Measurements from ENCODE around the gene TULP3.
A peak's percentile ranks its signal among the peaks of the same experiment; 100 is the strongest.
"Not testable (repeated sequence)": the region's sequence is repeated elsewhere in the genome, so short reads cannot be mapped to it uniquely, and the experiment has no call there.

Gene TULP3

GRCh38 chr12:2858944-2859421, 31.7 kb upstream of the TULP3 start:
- H3K27ac ChIP-seq (ENCODE audit: insufficient read depth in 1 of 2, low read depth in 1 of 2, low read length in 2 of 2, poor library complexity in 1 of 2, severe bottlenecking in 2 of 2), result no peak overlapping the region
- POLR2A ChIA-PET, result no interaction called here
- no peak for DNase-seq
- H3K36me3 ChIP-seq (ENCODE audit: control insufficient read depth in 4 of 4, insufficient read depth in 4 of 4, low read length in 3 of 4), result peaks cover 5 to 49% (median 25%) of the 10 kb centered on the region in 4 experiments
- no peaks in the 10 kb centered on the region for H3K27me3 ChIP-seq (replicated peaks in 2 of 5; ENCODE audit: control insufficient read depth in 4 of 5, insufficient read depth in 5 of 5, low read length in 4 of 5)
- no peak overlapping the region for H3K4me3 ChIP-seq (ENCODE audit: control insufficient read depth in 1 of 7, extremely low read depth in 1 of 7, insufficient read depth in 4 of 7, low read depth in 2 of 7, low read length in 6 of 7)
- CTCF ChIA-PET, result no interaction called here
- H3K9me3 ChIP-seq (ENCODE audit: control extremely low read depth in 1 of 5, control insufficient read depth in 4 of 5, insufficient read depth in 2 of 5, low read depth in 1 of 5, low read length in 4 of 5), result no peaks in the 10 kb centered on the region
- no peaks in the 10 kb centered on the region for H3K4me1 ChIP-seq (ENCODE audit: control extremely low read depth in 1 of 4, control insufficient read depth in 4 of 4, insufficient read depth in 4 of 4, low read length in 3 of 4)
- 95% methylated on average over 9 of the region's 12 CpGs for WGBS (ENCODE audit: insufficient coverage)

GRCh38 chr12:2860170-2860569, 30.5 kb upstream of the TULP3 start:
- no peaks in the 10 kb centered on the region for H3K9me3 ChIP-seq (ENCODE audit: control extremely low read depth in 1 of 5, control insufficient read depth in 4 of 5, insufficient read depth in 2 of 5, low read depth in 1 of 5, low read length in 4 of 5)
- H3K4me3 ChIP-seq (ENCODE audit: control insufficient read depth in 1 of 7, extremely low read depth in 1 of 7, insufficient read depth in 4 of 7, low read depth in 2 of 7, low read length in 6 of 7), result no peak overlapping the region
- no peak overlapping the region for H3K27ac ChIP-seq (ENCODE audit: insufficient read depth in 1 of 2, low read depth in 1 of 2, low read length in 2 of 2, poor library complexity in 1 of 2, severe bottlenecking in 2 of 2)
- H3K36me3 ChIP-seq (ENCODE audit: control insufficient read depth in 4 of 4, insufficient read depth in 4 of 4, low read length in 3 of 4), result peaks cover 10 to 57% (median 34%) of the 10 kb centered on the region in 4 experiments
- CTCF ChIA-PET, result interaction anchor here (1.6 kb wide), 1 partner anchor 81 kb away, joined by 3 read pairs; no protein-coding TSS in a partner anchor
- H3K4me1 ChIP-seq (ENCODE audit: control extremely low read depth in 1 of 4, control insufficient read depth in 4 of 4, insufficient read depth in 4 of 4, low read length in 3 of 4), result no peaks in the 10 kb centered on the region
- no peaks in the 10 kb centered on the region for H3K27me3 ChIP-seq (replicated peaks in 2 of 5; ENCODE audit: control insufficient read depth in 4 of 5, insufficient read depth in 5 of 5, low read length in 4 of 5)
- no peak for DNase-seq
- POLR2A ChIA-PET, result no interaction called here

DNA sequence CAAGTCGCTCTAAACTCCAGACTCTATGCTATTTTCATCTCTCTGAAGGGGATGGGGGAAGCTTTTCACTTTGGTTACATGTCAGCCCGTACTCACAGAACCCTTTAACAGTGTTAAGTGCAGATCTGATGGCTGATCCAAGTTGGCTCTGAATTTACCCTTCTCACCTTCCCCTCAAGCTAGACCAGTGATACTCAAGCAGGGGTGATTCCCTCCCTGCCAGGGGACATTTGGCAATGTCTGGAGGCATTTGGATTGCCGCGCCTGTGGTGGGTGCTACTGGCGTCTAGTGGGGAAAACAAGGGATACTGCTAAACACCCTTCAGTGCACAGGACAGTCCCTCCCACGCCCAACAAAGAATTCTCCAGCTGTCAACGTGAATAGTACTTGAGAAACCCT, 27.8 kb upstream of the TULP3 start:
- Histone ChIP-seq H3K36me3 (ENCODE audit: control insufficient read depth in 4 of 4, insufficient read depth in 4 of 4, low read length in 3 of 4) (peaks cover 17 to 73% (median 45%) of the 10 kb centered on the region in 4 experiments), H3K4me3 (ENCODE audit: control insufficient read depth in 1 of 7, extremely low read depth in 1 of 7, insufficient read depth in 4 of 7, low read depth in 2 of 7, low read length in 6 of 7) (no peak overlapping the region), H3K4me1 (ENCODE audit: control extremely low read depth in 1 of 4, control insufficient read depth in 4 of 4, insufficient read depth in 4 of 4, low read length in 3 of 4) (no peaks in the 10 kb centered on the region), H3K9me3 (ENCODE audit: control extremely low read depth in 1 of 5, control insufficient read depth in 4 of 5, insufficient read depth in 2 of 5, low read depth in 1 of 5, low read length in 4 of 5) (no peaks in the 10 kb centered on the region), H3K27me3 (replicated peaks in 2 of 5; ENCODE audit: control insufficient read depth in 4 of 5, insufficient read depth in 5 of 5, low read length in 4 of 5) (no peaks in the 10 kb centered on the region), H3K27ac (ENCODE audit: insufficient read depth in 1 of 2, low read depth in 1 of 2, low read length in 2 of 2, poor library complexity in 1 of 2, severe bottlenecking in 2 of 2) (no peak overlapping the region)
- CTCF ChIA-PET, result interaction anchor here (1.0 to 3.7 kb wide), 2 partner anchors 9 to 10 kb away, joined by 3 to 15 read pairs; no protein-coding TSS in a partner anchor
- no peak for DNase-seq
- WGBS (ENCODE audit: insufficient coverage), result 95% methylated on average over 6 of the region's 7 CpGs
- POLR2A ChIA-PET, result no interaction called here

DNA sequence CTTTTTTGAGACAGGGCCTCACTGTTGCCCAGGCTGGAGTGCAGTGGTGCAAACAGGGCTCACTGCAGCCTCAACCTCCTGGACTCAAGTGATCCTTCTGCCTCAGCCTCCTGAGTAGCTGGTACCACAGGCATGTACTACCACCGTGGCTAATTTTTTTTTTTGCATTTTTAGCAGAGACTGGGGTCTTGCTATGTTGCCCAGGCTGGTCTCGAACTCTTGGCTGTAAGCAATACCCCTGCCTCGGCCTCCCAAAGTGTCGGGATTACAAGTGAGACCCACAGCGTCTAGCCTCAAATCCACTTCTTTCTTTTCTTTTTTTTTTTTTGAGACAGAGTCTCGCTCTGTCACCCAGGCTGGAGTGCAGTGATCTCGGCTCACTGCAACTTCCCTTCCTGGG, 27.3 kb upstream of the TULP3 start:
- CTCF ChIA-PET, result interaction anchor here (0.9 to 3.7 kb wide), 3 partner anchors 9 to 21 kb away, joined by 3 to 15 read pairs (median 3); no protein-coding TSS in a partner anchor
- H3K27ac ChIP-seq (ENCODE audit: insufficient read depth in 1 of 2, low read depth in 1 of 2, low read length in 2 of 2, poor library complexity in 1 of 2, severe bottlenecking in 2 of 2); DNase-seq; H3K27me3 ChIP-seq (replicated peaks in 2 of 5; ENCODE audit: control insufficient read depth in 4 of 5, insufficient read depth in 5 of 5, low read length in 4 of 5); H3K9me3 ChIP-seq (ENCODE audit: control extremely low read depth in 1 of 5, control insufficient read depth in 4 of 5, insufficient read depth in 2 of 5, low read depth in 1 of 5, low read length in 4 of 5); POLR2A ChIA-PET; H3K4me3 ChIP-seq (ENCODE audit: control insufficient read depth in 1 of 7, extremely low read depth in 1 of 7, insufficient read depth in 4 of 7, low read depth in 2 of 7, low read length in 6 of 7); H3K4me1 ChIP-seq (ENCODE audit: control extremely low read depth in 1 of 4, control insufficient read depth in 4 of 4, insufficient read depth in 4 of 4, low read length in 3 of 4): not testable (repeated sequence)
- H3K36me3 ChIP-seq (ENCODE audit: control insufficient read depth in 4 of 4, insufficient read depth in 4 of 4, low read length in 3 of 4), result peaks cover 17 to 73% (median 46%) of the 10 kb centered on the region in 4 experiments
- WGBS (ENCODE audit: insufficient coverage), result 92% methylated on average over 7 of the region's 7 CpGs

DNA sequence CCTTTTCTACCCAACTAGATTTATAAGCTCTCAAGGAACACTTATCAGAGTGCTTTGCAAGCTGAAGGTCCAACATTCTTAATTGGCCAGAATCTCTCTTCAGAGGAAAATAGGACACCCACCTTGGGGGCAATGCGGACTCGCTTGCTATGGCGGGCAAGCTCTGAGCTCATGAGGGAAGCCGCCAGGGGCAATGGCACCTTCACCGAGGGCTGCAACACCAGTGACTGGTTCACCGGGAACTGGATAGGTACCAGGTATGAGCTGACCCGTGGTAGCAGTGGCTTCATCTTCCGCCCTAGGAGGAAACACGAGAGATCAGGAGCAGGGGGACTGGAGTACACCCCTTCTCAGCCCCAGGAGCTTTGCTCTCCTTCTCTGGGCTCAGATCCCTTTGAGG, 26.5 kb upstream of the TULP3 start:
- H3K27ac ChIP-seq (ENCODE audit: insufficient read depth in 1 of 2, low read depth in 1 of 2, low read length in 2 of 2, poor library complexity in 1 of 2, severe bottlenecking in 2 of 2), result no peak overlapping the region
- peaks cover 17 to 73% (median 43%) of the 10 kb centered on the region in 4 experiments for H3K36me3 ChIP-seq (ENCODE audit: control insufficient read depth in 4 of 4, insufficient read depth in 4 of 4, low read length in 3 of 4)
- no peaks in the 10 kb centered on the region for H3K27me3 ChIP-seq (replicated peaks in 2 of 5; ENCODE audit: control insufficient read depth in 4 of 5, insufficient read depth in 5 of 5, low read length in 4 of 5)
- no peaks in the 10 kb centered on the region for H3K4me1 ChIP-seq (ENCODE audit: control extremely low read depth in 1 of 4, control insufficient read depth in 4 of 4, insufficient read depth in 4 of 4, low read length in 3 of 4)
- WGBS (ENCODE audit: insufficient coverage), result 98% methylated on average over 9 of the region's 9 CpGs
- H3K9me3 ChIP-seq (ENCODE audit: control extremely low read depth in 1 of 5, control insufficient read depth in 4 of 5, insufficient read depth in 2 of 5, low read depth in 1 of 5, low read length in 4 of 5), result no peaks in the 10 kb centered on the region
- ChIA-PET CTCF (interaction anchor here (0.9 to 3.7 kb wide), 4 partner anchors 10 to 66 kb away, joined by 3 to 15 read pairs (median 4); no protein-coding TSS in a partner anchor), POLR2A (no interaction called here)
- no peak for DNase-seq
- no peak overlapping the region for H3K4me3 ChIP-seq (ENCODE audit: control insufficient read depth in 1 of 7, extremely low read depth in 1 of 7, insufficient read depth in 4 of 7, low read depth in 2 of 7, low read length in 6 of 7)

DNA sequence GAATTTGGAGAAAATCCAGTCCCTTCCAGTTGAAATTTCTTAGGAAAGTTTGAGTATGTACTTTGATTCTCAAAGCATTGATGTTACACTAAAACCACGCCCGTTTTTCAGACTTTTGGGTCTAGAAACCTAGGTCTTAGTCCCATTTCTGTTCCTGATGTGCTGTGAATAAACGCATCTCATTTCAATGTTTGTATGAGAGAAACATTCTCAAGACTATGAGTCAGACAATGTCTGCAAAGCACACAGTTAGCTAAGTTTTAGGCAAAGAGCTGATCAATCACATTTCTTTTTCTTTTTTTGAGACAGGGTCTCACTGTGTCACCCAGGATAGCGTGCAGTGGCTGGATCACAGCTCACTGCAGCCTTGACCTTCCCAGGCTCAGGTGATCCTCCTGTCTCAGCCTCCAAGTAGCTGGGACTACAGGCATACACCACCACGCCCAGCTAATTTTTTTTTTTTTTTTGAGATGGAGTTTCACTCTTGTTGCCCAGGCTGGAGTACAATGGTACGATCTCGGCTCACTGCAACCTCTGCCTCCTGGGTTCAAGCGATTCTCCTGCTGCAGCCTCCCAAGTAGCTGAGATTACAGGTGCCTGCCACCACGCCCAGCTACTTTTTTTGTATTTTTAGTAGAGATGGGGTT, 21.6 kb upstream of the TULP3 start:
- DNase-seq; H3K27ac ChIP-seq (ENCODE audit: insufficient read depth in 1 of 2, low read depth in 1 of 2, low read length in 2 of 2, poor library complexity in 1 of 2, severe bottlenecking in 2 of 2); H3K4me3 ChIP-seq (ENCODE audit: control insufficient read depth in 1 of 7, extremely low read depth in 1 of 7, insufficient read depth in 4 of 7, low read depth in 2 of 7, low read length in 6 of 7); H3K27me3 ChIP-seq (replicated peaks in 2 of 5; ENCODE audit: control insufficient read depth in 4 of 5, insufficient read depth in 5 of 5, low read length in 4 of 5); POLR2A ChIA-PET; H3K9me3 ChIP-seq (ENCODE audit: control extremely low read depth in 1 of 5, control insufficient read depth in 4 of 5, insufficient read depth in 2 of 5, low read depth in 1 of 5, low read length in 4 of 5); H3K4me1 ChIP-seq (ENCODE audit: control extremely low read depth in 1 of 4, control insufficient read depth in 4 of 4, insufficient read depth in 4 of 4, low read length in 3 of 4): not testable (repeated sequence)
- 92% methylated on average over 4 of the region's 9 CpGs for WGBS (ENCODE audit: insufficient coverage)
- peaks cover 17 to 74% (median 45%) of the 10 kb centered on the region in 4 experiments for H3K36me3 ChIP-seq (ENCODE audit: control insufficient read depth in 4 of 4, insufficient read depth in 4 of 4, low read length in 3 of 4)
- CTCF ChIA-PET, result interaction anchor here (0.9 to 1.6 kb wide), 4 partner anchors 15 to 30 kb away, joined by 3 to 5 read pairs (median 4); no protein-coding TSS in a partner anchor

- Histone ChIP-seq H3K9me3 (ENCODE audit: control extremely low read depth in 1 of 5, control insufficient read depth in 4 of 5, insufficient read depth in 2 of 5, low read depth in 1 of 5, low read length in 4 of 5) (no peaks in the 10 kb centered on the region), H3K4me3 (ENCODE audit: control insufficient read depth in 1 of 7, extremely low read depth in 1 of 7, insufficient read depth in 4 of 7, low read depth in 2 of 7, low read length in 6 of 7) (peak overlapping the region; percentile 78 to 99 (median 96)), H3K27ac (ENCODE audit: insufficient read depth in 1 of 2, low read depth in 1 of 2, low read length in 2 of 2, poor library complexity in 1 of 2, severe bottlenecking in 2 of 2) (peak overlapping the region; percentile 85 to 95), H3K36me3 (ENCODE audit: control insufficient read depth in 4 of 4, insufficient read depth in 4 of 4, low read length in 3 of 4) (peaks cover 2 to 37% (median 10%) of the 10 kb centered on the region in 4 experiments), H3K4me1 (ENCODE audit: control extremely low read depth in 1 of 4, control insufficient read depth in 4 of 4, insufficient read depth in 4 of 4, low read length in 3 of 4) (peaks cover 12 to 20% (median 18%) of the 10 kb centered on the region in 4 experiments), H3K27me3 (replicated peaks in 2 of 5; ENCODE audit: control insufficient read depth in 4 of 5, insufficient read depth in 5 of 5, low read length in 4 of 5) (no peaks in the 10 kb centered on the region)
- peak in 2 of 3 donors; percentile 17 to 24 for DNase-seq
- CTCF ChIA-PET, result no interaction called here
- POLR2A ChIA-PET, result interaction anchor here (0.5 to 2.2 kb wide), 4 partner anchors 14 to 185 kb away, joined by 3 to 7 read pairs (median 4); partner anchors contain the start of gene TULP3
- WGBS (ENCODE audit: insufficient coverage), result 2% methylated on average over 33 of the region's 38 CpGs
These were observed 14.2 kb upstream of the TULP3 start for GRCh38 chr12:2876431-2877046.
